Heart right ventricle (tissue), 16 donors: ENCODE results near the gene TXNDC17. TPM values are rescaled to one million over a fixed set of nuclear protein-coding genes. Genes with fewer than 3 reads are reported as not detected.

Source experiments
- ATAC-seq, 8 donors: fragments of 200-7000 bp; cut with Tn5 transposase; one replicate each; pipeline ENCODE4 v1.9.1; 2020; ENCODE audit warnings: mild to moderate bottlenecking in 8 of 8, moderate library complexity in 8 of 8, moderate number of reproducible peaks in 1 of 8
- DNase-seq, 2 donors: peaks; one replicate each; pipeline ENCODE4 v3.0.0-alpha.2; 2020
- H3K27ac ChIP-seq, 10 donors: fragments of 200-600 bp; sonication (generic) in 2 of 10; one replicate each; pipeline versions ENCODE4 v1.5.0 to v1.8.0; 2020 to 2022; ENCODE audit warnings: mild to moderate bottlenecking in 3 of 10
- H3K27me3 ChIP-seq, 7 donors: fragments of 200-600 bp; one replicate each; pipeline ENCODE4 v1.8.0; 2021 to 2022; ENCODE audit warnings: mild to moderate bottlenecking in 2 of 7
- H3K36me3 ChIP-seq, 9 donors: fragments of 200-600 bp; sonication (generic) in 1 of 9; one replicate each; pipeline versions ENCODE4 v1.5.0 to v1.8.0; 2020 to 2022; ENCODE audit warnings: mild to moderate bottlenecking in 2 of 9
- H3K4me1 ChIP-seq, 9 donors: fragments of 200-600 bp; sonication (generic) in 1 of 9; one replicate each; pipeline versions ENCODE4 v1.5.0 to v1.8.0; 2020 to 2022; ENCODE audit warnings: mild to moderate bottlenecking in 4 of 9
- H3K4me3 ChIP-seq, 10 donors: fragments of 200-600 bp; sonication (generic) in 2 of 10; one replicate each; pipeline versions ENCODE4 v1.5.0 to v1.8.0; 2020 to 2022; ENCODE audit warnings: mild to moderate bottlenecking in 7 of 10, moderate library complexity in 2 of 10
- H3K9me3 ChIP-seq, 11 donors: fragments of 200-600 bp in 10 of 11; sonication (generic) in 2 of 11; one replicate each; pipeline versions ENCODE4 v1.5.0 to v1.8.0; 2013 to 2022; ENCODE audit warnings: mild to moderate bottlenecking in 2 of 11, control low read depth in 1 of 11, moderate library complexity in 1 of 11
- CTCF ChIP-seq, 9 donors: fragments of 200-600 bp; sonication (generic) in 2 of 9; IDR thresholded peaks; one replicate each; pipeline versions ENCODE4 v1.5.0 to v1.8.0; 2021 to 2022; ENCODE audit warnings: antibody characterized with exemption in 9 of 9, mild to moderate bottlenecking in 5 of 9, moderate library complexity in 1 of 9
- WGBS, 2 donors: extraction: QIAGEN DNeasy Blood & Tissue Kit; methylation state at CpG; one replicate each; pipeline ENCODE4 v1.1.7; 2013; ENCODE audit warnings: inconsistent platforms in 1 of 2; 5-methylcytosine and 5-hydroxymethylcytosine counted together
- intact Hi-C, 10 donors: fragments of 100-400 bp; cut with DNase I; formaldehyde crosslinking; loops; one replicate each; pipeline versions ENCODE4 v1.11.1 to v1.14.2; 2022
- polyA plus RNA-seq, 2 donors: library from polyadenylated mRNA; stranded (reverse); fragments of 200-250 nt; gene quantifications; one replicate each; pipeline ENCODE4 v1.2.3, GENCODE V29; 2013
- total RNA-seq, 10 donors: library from RNA; stranded (reverse); fragmentation: NEBNext Ultra II Directional in 3 of 10; extraction: Animal tissue kit (Norgen Biotek cat#: 25700) in 3 of 10; gene quantifications; one replicate each; pipeline versions ENCODE4 v1.2.1 to v1.2.4, GENCODE V29; 2021 to 2023
- donor health status: Arrhythmogenic right ventricular cardiomyopathy.
- donor health status: ischemic (EF 13 %, LVEDD 7.1; RV severe dilation, severe dysfunction).
- donor health status: healthy with polysubstance abuse.
- donor health status: DM: no; HTN: yes; CAD: no.
- donor health status: DM: no; HTN: no; CAD: no.
- donor health status: ischemic (EF 25% LVEDD 6.9; RV normal size, moderate dysfunction).
- donor health status: ischemic (EF 25% LVEDD 5.7; RV mildly dilated, moderate dysfunction).
- donor health status: healthy.
- donor health status: DM: yes; HTN: yes; CAD: no.
- donor health status: Ischemic cardiomyopathy.
- donor health status: ischemic (EF 35%, LVEDD 5.7; RV mildly dilated, moderate dysfunction).
- donor health status: nonischemic (EF 11% LVEDD 7.7; RV severe dilation, severe dysfunction).
- donor health status: DM: yes; HTN: yes; CAD: no.
- donor health status: PGD.
- donor health status: ischemic (EF 29% LVEDD 5.4; RV normal size, mild dysfunction).
- donor health status: nonischemic (EF 23%, LVEDD 6.1; RV moderate dilation, normal function).

Gene TXNDC17
- total and polyA plus RNA-seq, 12 donors = 33.3 to 172 (median 43.7) TPM

DNA sequence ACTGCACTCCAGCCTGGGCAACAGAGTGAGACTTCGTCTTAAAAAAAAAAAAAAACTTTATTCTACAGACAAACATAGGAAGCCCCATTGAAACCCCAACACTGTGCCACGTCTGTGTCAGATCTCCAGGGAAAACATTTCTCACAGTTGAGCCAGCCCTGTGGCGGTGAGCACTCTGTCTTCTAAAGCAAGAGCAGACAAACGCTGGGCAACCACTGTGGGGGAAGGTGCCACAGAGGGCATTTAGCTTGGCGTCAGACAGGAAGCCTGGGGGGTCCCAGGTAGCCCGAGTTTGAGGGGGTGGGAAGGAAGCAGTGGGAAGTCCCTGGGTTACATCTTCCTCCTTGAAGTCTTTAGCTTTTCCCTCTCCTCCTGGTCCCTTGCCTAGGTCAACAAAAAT lies 26.7 kb downstream of the TXNDC17 start:
- no peak overlapping the region for H3K4me3 ChIP-seq
- no peaks in the 10 kb centered on the region for H3K9me3 ChIP-seq
- no peaks in the 10 kb centered on the region for H3K36me3 ChIP-seq
- DNase-seq (no peak), ATAC-seq (no peak)
- 55 to 56% methylated on average over 6 of the region's 6 CpGs for WGBS, 2 donors
- peaks cover 0 to 44% (median 26%) of the 10 kb centered on the region in 7 donors for H3K27me3 ChIP-seq
- intact Hi-C loops = loop anchor here (2.0 to 10.0 kb wide), 14 partner anchors 63 to 347 kb away; partner anchors contain the start of genes XAF1 (in 3 of the 10), TEKT1 (in 2 of the 10), ALOX12 (in 1 of the 10) and RNASEK (in 1 of the 10)
- H3K4me1 ChIP-seq = peaks cover 0 to 6% (median 0%) of the 10 kb centered on the region in 9 donors
- TF ChIP-seq CTCF (IDR thresholded peaks at IDR 0.05) = no peak
- H3K27ac ChIP-seq = no peak overlapping the region

- 79 to 84% methylated on average over 17 of the region's 17 CpGs for WGBS, 2 donors
- ATAC-seq = no peak
These were observed 27.4 kb downstream of the TXNDC17 start for GRCh38 chr17:6668219-6668618.

GRCh38 chr17:6668727-6669425 lies 28.0 kb downstream of the TXNDC17 start:
- DNase-seq (no peak), ATAC-seq (no peak)
- Histone ChIP-seq H3K36me3 (no peaks in the 10 kb centered on the region), H3K9me3 (no peaks in the 10 kb centered on the region), H3K27ac (no peak overlapping the region), H3K4me3 (no peak overlapping the region), H3K27me3 (peaks cover 0 to 37% (median 20%) of the 10 kb centered on the region in 7 donors), H3K4me1 (peaks cover 0 to 6% (median 0%) of the 10 kb centered on the region in 9 donors)
- 68 to 74% methylated on average over 14 of the region's 14 CpGs for WGBS, 2 donors
- no peak for TF ChIP-seq CTCF (IDR thresholded peaks at IDR 0.05)
- intact Hi-C loops = loop anchor here (5.0 to 10.0 kb wide), 13 partner anchors 64 to 346 kb away; partner anchors contain the start of genes XAF1 (in 3 of the 10), TEKT1 (in 2 of the 10), ALOX12 (in 1 of the 10) and RNASEK (in 1 of the 10)

More at GRCh38 chr17:6668219-6668618, 27.4 kb downstream of the TXNDC17 start:
- DNase-seq = no peak
- H3K27ac ChIP-seq = no peak overlapping the region
- H3K27me3 ChIP-seq = peaks cover 0 to 40% (median 20%) of the 10 kb centered on the region in 7 donors
- no peak overlapping the region for H3K4me3 ChIP-seq
- no peak for TF ChIP-seq CTCF (IDR thresholded peaks at IDR 0.05)
- no peaks in the 10 kb centered on the region for H3K36me3 ChIP-seq
- intact Hi-C loops = loop anchor here (5.0 to 10.0 kb wide), 13 partner anchors 63 to 347 kb away; partner anchors contain the start of genes XAF1 (in 3 of the 10), TEKT1 (in 2 of the 10), ALOX12 (in 1 of the 10) and RNASEK (in 1 of the 10)
- H3K9me3 ChIP-seq = no peaks in the 10 kb centered on the region
- peaks cover 0 to 6% (median 0%) of the 10 kb centered on the region in 9 donors for H3K4me1 ChIP-seq

DNA sequence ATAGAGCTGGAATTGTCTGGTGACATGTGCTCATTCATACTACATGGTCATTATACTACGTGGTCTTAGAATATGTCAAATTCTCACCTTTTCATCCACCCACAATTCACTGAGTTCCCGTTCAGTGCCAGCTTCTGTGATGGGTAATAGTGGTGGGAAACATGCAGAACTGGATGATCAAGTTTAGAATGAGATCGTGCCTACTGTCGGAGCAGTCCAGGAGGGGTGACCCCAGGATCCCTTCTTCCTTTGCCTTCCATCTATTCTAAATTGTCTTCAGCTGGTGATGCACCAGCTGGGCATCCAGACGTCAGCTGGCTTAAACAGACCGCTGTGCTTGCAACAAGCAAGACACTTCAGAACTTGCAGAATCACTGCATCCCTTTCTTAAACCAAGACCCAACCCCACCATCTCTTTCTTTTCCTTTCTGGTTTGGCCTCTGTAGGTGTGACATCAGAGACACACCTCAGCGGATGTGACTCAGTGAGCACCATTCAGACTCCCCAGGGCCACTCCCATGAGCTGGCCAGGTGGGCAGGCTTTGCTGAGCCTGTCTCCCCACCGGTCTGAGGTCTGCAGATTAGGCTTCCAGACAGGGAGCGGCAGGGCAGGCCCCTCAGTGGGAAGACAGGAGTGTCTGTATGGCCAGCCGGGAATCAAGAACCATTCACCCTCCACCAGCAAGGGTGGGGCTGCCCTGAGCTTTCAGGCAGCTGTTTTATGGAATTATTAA lies 28.8 kb downstream of the TXNDC17 start:
- no peak overlapping the region for H3K27ac ChIP-seq
- DNase-seq (no peak), ATAC-seq (no peak)
- H3K4me3 ChIP-seq = no peak overlapping the region
- intact Hi-C loops = loop anchor here (5.0 to 10.0 kb wide), 13 partner anchors 65 to 345 kb away; partner anchors contain the start of genes TEKT1 (in 3 of the 10), XAF1 (in 3 of the 10), ALOX12 (in 1 of the 10) and RNASEK (in 1 of the 10)
- H3K36me3 ChIP-seq = no peaks in the 10 kb centered on the region
- WGBS, 2 donors = 77 to 79% methylated on average over 10 of the region's 10 CpGs
- peaks cover 0 to 36% (median 20%) of the 10 kb centered on the region in 7 donors for H3K27me3 ChIP-seq
- no peaks in the 10 kb centered on the region for H3K9me3 ChIP-seq
- peaks cover 0 to 6% (median 0%) of the 10 kb centered on the region in 9 donors for H3K4me1 ChIP-seq
- no peak for TF ChIP-seq CTCF (IDR thresholded peaks at IDR 0.05)
